RWPE2 (cell line): ENCODE measurements around the gene GID8.

ENCODE experiments used
- ATAC-seq: fragments of 200-7000 bp; cut with Tn5 transposase; 3 replicates; pipeline ENCODE4 v1.9.1; 2021; ENCODE audit warnings: low read depth
- DNase-seq: peaks from one replicate; pipeline ENCODE4 v3.0.0-alpha.2; 2020; ENCODE audit warnings: low spot score
- H3K27ac ChIP-seq: fragments of 450-650 bp; 2 replicates; pipeline ENCODE4 v1.5.1; 2017; ENCODE audit warnings: mild to moderate bottlenecking; ENCODE audit not compliant: poor library complexity, severe bottlenecking
- H3K27me3 ChIP-seq: fragments of 250-450 bp; sonication (Bioruptor Pico); 2 replicates; pipeline ENCODE4 v1.5.1; 2021; ENCODE audit warnings: mild to moderate bottlenecking, moderate library complexity; ENCODE audit not compliant: insufficient read depth, poor library complexity, severe bottlenecking
- H3K36me3 ChIP-seq: fragments of 250-450 bp; sonication (Bioruptor Pico); 2 replicates; pipeline ENCODE4 v1.5.1; 2020; ENCODE audit warnings: low read depth, mild to moderate bottlenecking, moderate library complexity
- H3K4me1 ChIP-seq: fragments of 250-450 bp; sonication (Bioruptor Pico); 2 replicates; pipeline ENCODE4 v1.5.1; 2021; ENCODE audit warnings: mild to moderate bottlenecking, moderate library complexity; ENCODE audit not compliant: insufficient read depth, poor library complexity, severe bottlenecking
- H3K4me3 ChIP-seq: fragments of 250-450 bp; sonication (Bioruptor Pico); 2 replicates; pipeline ENCODE4 v1.5.1; 2021; ENCODE audit warnings: mild to moderate bottlenecking, moderate library complexity; ENCODE audit not compliant: severe bottlenecking
- H3K9me3 ChIP-seq: fragments of 250-450 bp; sonication (Bioruptor Pico); 2 replicates; pipeline ENCODE4 v1.5.1; 2021; ENCODE audit warnings: mild to moderate bottlenecking, moderate library complexity; ENCODE audit not compliant: severe bottlenecking
- CTCF ChIP-seq: fragments of 450-650 bp; IDR thresholded peaks from one replicate; pipeline ENCODE4 v1.5.1; 2017; ENCODE audit warnings: mild to moderate bottlenecking, moderate library complexity; ENCODE audit not compliant: poor library complexity, severe bottlenecking

The GID8 gene

GRCh38 chr20:62914970-62915457 is 22.9 kb upstream of the GID8 start:
- ATAC-seq = peak; percentile 48
- peaks cover 25% of the 10 kb centered on the region for H3K4me1 ChIP-seq
- peak; percentile 49 for DNase-seq
- no peaks in the 10 kb centered on the region for H3K9me3 ChIP-seq
- H3K36me3 ChIP-seq = peaks cover 67% of the 10 kb centered on the region
- no peak overlapping the region for H3K4me3 ChIP-seq
- TF ChIP-seq CTCF = no peak
- H3K27me3 ChIP-seq = no peaks in the 10 kb centered on the region
- H3K27ac ChIP-seq = no peak overlapping the region

- no peak for TF ChIP-seq CTCF
- Histone ChIP-seq H3K4me1 (peaks cover 30% of the 10 kb centered on the region), H3K27ac (no peak overlapping the region), H3K9me3 (no peaks in the 10 kb centered on the region), H3K27me3 (no peaks in the 10 kb centered on the region), H3K36me3 (peaks cover 60% of the 10 kb centered on the region), H3K4me3 (no peak overlapping the region)
- DNase-seq (peak; percentile 55), ATAC-seq (0 out of 3 replicates have a peak, but pooled peaks have one; percentile 12)
Measured at GRCh38 chr20:62916703-62917476, 21.1 kb upstream of the GID8 start.

GRCh38 chr20:62917720-62918119 is 20.2 kb upstream of the GID8 start:
- no peak for DNase-seq
- Histone ChIP-seq H3K9me3 (no peaks in the 10 kb centered on the region), H3K4me1 (peaks cover 30% of the 10 kb centered on the region), H3K4me3 (no peak overlapping the region), H3K27me3 (no peaks in the 10 kb centered on the region), H3K36me3 (peaks cover 54% of the 10 kb centered on the region), H3K27ac (no peak overlapping the region)
- TF ChIP-seq CTCF = no peak
- no peak for ATAC-seq

- H3K4me1 ChIP-seq = peaks cover 34% of the 10 kb centered on the region
Measured at GRCh38 chr20:62918147-62918546, 19.8 kb upstream of the GID8 start.

More at GRCh38 chr20:62918147-62918546, 19.8 kb upstream of the GID8 start:
- Histone ChIP-seq H3K4me3 (no peak overlapping the region), H3K27ac (no peak overlapping the region), H3K9me3 (no peaks in the 10 kb centered on the region), H3K27me3 (no peaks in the 10 kb centered on the region), H3K36me3 (peaks cover 53% of the 10 kb centered on the region)
- DNase-seq (no peak), ATAC-seq (no peak)
- no peak for TF ChIP-seq CTCF
